CD4-positive, alpha-beta T cell treated with Interleukin-15 for 4 hours (primary cell): ENCODE data around the gene PAK4.
"Not testable (repeated sequence)": the region's sequence is repeated elsewhere in the genome, so short reads cannot be mapped to it uniquely, and the experiment has no call there.

ENCODE experiments used
- DNase-seq: peaks from one replicate; pipeline ENCODE4 v3.0.0-alpha.2; 2020; ENCODE audit warnings: low spot score

The PAK4 gene

GRCh38 chr19:39125554-39126311, at the start of gene PAK4:
TSS of gene PAK4 (plus strand) at chr19:39125786. CDS start at chr19:39169554, 43,768 bp downstream.
- DNase-seq, result peak; percentile 96

- no peak for DNase-seq
Measured at GRCh38 chr19:39077323-39077722, 48.3 kb upstream of the PAK4 start.

GRCh38 chr19:39078436-39079200, 47.0 kb upstream of the PAK4 start:
- no peak for DNase-seq

- DNase-seq, result no peak
Measured at GRCh38 chr19:39080431-39080830, 45.2 kb upstream of the PAK4 start.

GRCh38 chr19:39082167-39082566, 43.4 kb upstream of the PAK4 start:
- DNase-seq, result no peak

GRCh38 chr19:39082745-39083598, 42.6 kb upstream of the PAK4 start:
- DNase-seq, result no peak

- peak; percentile 4 for DNase-seq
Measured at GRCh38 chr19:39083599-39083982, 42.0 kb upstream of the PAK4 start.

- DNase-seq, result peak; percentile 1
Measured at GRCh38 chr19:39083983-39084731, 41.4 kb upstream of the PAK4 start, which contains the start of gene ACP7. TSS of gene ACP7 (plus strand) at chr19:39084368. CDS start at chr19:39085270, 902 bp downstream.

- no peak for DNase-seq
Measured at GRCh38 chr19:39084732-39085080, 40.9 kb upstream of the PAK4 start.

GRCh38 chr19:39085392-39085791, 40.2 kb upstream of the PAK4 start:
- DNase-seq, result no peak

- no peak for DNase-seq
Measured at GRCh38 chr19:39086386-39086785, 39.2 kb upstream of the PAK4 start.

GRCh38 chr19:39087907-39088686, 37.5 kb upstream of the PAK4 start:
- DNase-seq, result no peak

- DNase-seq, result not testable (repeated sequence)
Measured at GRCh38 chr19:39090016-39090415, 35.6 kb upstream of the PAK4 start.

GRCh38 chr19:39090881-39091280, 34.7 kb upstream of the PAK4 start:
- no peak for DNase-seq

- DNase-seq, result not testable (repeated sequence)
Measured at GRCh38 chr19:39095799-39096540, 29.6 kb upstream of the PAK4 start.

GRCh38 chr19:39097299-39097698, 28.3 kb upstream of the PAK4 start:
- no peak for DNase-seq

GRCh38 chr19:39097721-39098120, 27.9 kb upstream of the PAK4 start:
- DNase-seq, result no peak

GRCh38 chr19:39098365-39099269, 27.0 kb upstream of the PAK4 start:
- DNase-seq, result no peak

GRCh38 chr19:39099341-39099740, 26.2 kb upstream of the PAK4 start:
- DNase-seq, result no peak
